Neural cell (in vitro differentiated cells): ENCODE results near the gene MLEC.

Experiments used
- EP300 ChIP-seq: fragments of 450-650 bp; conservative IDR thresholded peaks from 2 replicates; pipeline ENCODE4 v1.6.1; 2014; ENCODE audit warnings: antibody characterized with exemption, mild to moderate bottlenecking, moderate library complexity; ENCODE audit not compliant: poor library complexity, severe bottlenecking
- EZH2 ChIP-seq: fragments of 200-600, 300-800 bp; shearing (Covaris generic), sonication (generic); IDR thresholded peaks from 2 replicates; pipeline ENCODE4 v1.6.1; 2014; ENCODE audit warnings: antibody characterized with exemption, low read length, borderline replicate concordance, mild to moderate bottlenecking; ENCODE audit not compliant: insufficient read depth, poor library complexity, severe bottlenecking
- POLR2AphosphoS5 ChIP-seq: IDR thresholded peaks from 2 replicates; pipeline ENCODE4 v1.6.1; 2012
- RAD21 ChIP-seq: fragments of 450-650 bp; conservative IDR thresholded peaks from 2 replicates; pipeline ENCODE4 v1.6.1; 2014; ENCODE audit warnings: antibody characterized with exemption, mild to moderate bottlenecking, moderate library complexity
- TF ChIP-seq, protein P1 (sequence below): IDR thresholded peaks from 2 replicates; pipeline ENCODE4 v1.6.1; 2012; ENCODE audit warnings: borderline replicate concordance
- TF ChIP-seq, protein P2 (sequence below): fragments of 450-650 bp; IDR thresholded peaks from 2 replicates; pipeline ENCODE4 v1.5.1; 2014; ENCODE audit warnings: antibody characterized with exemption, mild to moderate bottlenecking, moderate library complexity; ENCODE audit not compliant: poor library complexity, severe bottlenecking

- TF ChIP-seq EZH2 (no peak), RAD21 (no peak), POLR2AphosphoS5 (no peak), EP300 (no peak)
- TF ChIP-seq, protein P1, sequence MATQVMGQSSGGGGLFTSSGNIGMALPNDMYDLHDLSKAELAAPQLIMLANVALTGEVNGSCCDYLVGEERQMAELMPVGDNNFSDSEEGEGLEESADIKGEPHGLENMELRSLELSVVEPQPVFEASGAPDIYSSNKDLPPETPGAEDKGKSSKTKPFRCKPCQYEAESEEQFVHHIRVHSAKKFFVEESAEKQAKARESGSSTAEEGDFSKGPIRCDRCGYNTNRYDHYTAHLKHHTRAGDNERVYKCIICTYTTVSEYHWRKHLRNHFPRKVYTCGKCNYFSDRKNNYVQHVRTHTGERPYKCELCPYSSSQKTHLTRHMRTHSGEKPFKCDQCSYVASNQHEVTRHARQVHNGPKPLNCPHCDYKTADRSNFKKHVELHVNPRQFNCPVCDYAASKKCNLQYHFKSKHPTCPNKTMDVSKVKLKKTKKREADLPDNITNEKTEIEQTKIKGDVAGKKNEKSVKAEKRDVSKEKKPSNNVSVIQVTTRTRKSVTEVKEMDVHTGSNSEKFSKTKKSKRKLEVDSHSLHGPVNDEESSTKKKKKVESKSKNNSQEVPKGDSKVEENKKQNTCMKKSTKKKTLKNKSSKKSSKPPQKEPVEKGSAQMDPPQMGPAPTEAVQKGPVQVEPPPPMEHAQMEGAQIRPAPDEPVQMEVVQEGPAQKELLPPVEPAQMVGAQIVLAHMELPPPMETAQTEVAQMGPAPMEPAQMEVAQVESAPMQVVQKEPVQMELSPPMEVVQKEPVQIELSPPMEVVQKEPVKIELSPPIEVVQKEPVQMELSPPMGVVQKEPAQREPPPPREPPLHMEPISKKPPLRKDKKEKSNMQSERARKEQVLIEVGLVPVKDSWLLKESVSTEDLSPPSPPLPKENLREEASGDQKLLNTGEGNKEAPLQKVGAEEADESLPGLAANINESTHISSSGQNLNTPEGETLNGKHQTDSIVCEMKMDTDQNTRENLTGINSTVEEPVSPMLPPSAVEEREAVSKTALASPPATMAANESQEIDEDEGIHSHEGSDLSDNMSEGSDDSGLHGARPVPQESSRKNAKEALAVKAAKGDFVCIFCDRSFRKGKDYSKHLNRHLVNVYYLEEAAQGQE: no peak
- TF ChIP-seq, protein P2, sequence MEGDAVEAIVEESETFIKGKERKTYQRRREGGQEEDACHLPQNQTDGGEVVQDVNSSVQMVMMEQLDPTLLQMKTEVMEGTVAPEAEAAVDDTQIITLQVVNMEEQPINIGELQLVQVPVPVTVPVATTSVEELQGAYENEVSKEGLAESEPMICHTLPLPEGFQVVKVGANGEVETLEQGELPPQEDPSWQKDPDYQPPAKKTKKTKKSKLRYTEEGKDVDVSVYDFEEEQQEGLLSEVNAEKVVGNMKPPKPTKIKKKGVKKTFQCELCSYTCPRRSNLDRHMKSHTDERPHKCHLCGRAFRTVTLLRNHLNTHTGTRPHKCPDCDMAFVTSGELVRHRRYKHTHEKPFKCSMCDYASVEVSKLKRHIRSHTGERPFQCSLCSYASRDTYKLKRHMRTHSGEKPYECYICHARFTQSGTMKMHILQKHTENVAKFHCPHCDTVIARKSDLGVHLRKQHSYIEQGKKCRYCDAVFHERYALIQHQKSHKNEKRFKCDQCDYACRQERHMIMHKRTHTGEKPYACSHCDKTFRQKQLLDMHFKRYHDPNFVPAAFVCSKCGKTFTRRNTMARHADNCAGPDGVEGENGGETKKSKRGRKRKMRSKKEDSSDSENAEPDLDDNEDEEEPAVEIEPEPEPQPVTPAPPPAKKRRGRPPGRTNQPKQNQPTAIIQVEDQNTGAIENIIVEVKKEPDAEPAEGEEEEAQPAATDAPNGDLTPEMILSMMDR: no peak
Measured at GRCh38 chr12:120733574-120733973, 46.6 kb downstream of the MLEC start.
